SU-DHL-6 (cell line): Measurements from ENCODE around the gene KIF4A.
"Not testable (repeated sequence)": the region's sequence is repeated elsewhere in the genome, so short reads cannot be mapped to it uniquely, and the experiment has no call there.

Experiments used
- H2AFZ ChIP-seq: fragments of 200-600 bp; sonication (generic); 2 replicates; pipeline ENCODE4 v1.6.1; 2014; ENCODE audit warnings: low read depth, mild to moderate bottlenecking, moderate library complexity, mixed read lengths, antibody characterized with exemption, low read length; ENCODE audit not compliant: severe bottlenecking
- H3F3A ChIP-seq: fragments of 200-600 bp; shearing (Covaris generic); 2 replicates; pipeline ENCODE4 v1.6.0; 2016; ENCODE audit warnings: antibody characterized with exemption, mild to moderate bottlenecking; ENCODE audit not compliant: insufficient read depth
- H3K27ac ChIP-seq: fragments of 200-600 bp; sonication (generic); 2 replicates; pipeline ENCODE4 v1.5.1; 2016; ENCODE audit warnings: low read depth, mild to moderate bottlenecking, low read length, moderate library complexity, mixed read lengths
- H3K27me3 ChIP-seq: fragments of 200-600 bp; sonication (generic), shearing (Covaris generic); 2 replicates; pipeline ENCODE4 v1.6.0; 2014; ENCODE audit warnings: mild to moderate bottlenecking, low read length
- H3K36me3 ChIP-seq: fragments of 200-600 bp; sonication (generic); 2 replicates; pipeline ENCODE4 v1.6.1; 2014; ENCODE audit warnings: mild to moderate bottlenecking, low read length, mixed read lengths
- H3K4me2 ChIP-seq: fragments of 300-600, 200-600 bp; shearing (Covaris generic), sonication (generic); 2 replicates; pipeline ENCODE4 v1.6.0; 2014; ENCODE audit warnings: low read length, low read depth, mild to moderate bottlenecking; ENCODE audit not compliant: poor library complexity, severe bottlenecking
- H3K4me3 ChIP-seq: fragments of 200-600 bp; sonication (generic); 2 replicates; pipeline ENCODE4 v1.5.1; 2014; ENCODE audit warnings: antibody characterized with exemption, low read length, mild to moderate bottlenecking, mixed read lengths; ENCODE audit not compliant: insufficient read depth, poor library complexity, severe bottlenecking
- H3K79me2 ChIP-seq: fragments of 200-600 bp; sonication (generic); 2 replicates; pipeline ENCODE4 v1.6.1; 2014; ENCODE audit warnings: mild to moderate bottlenecking, low read length, moderate library complexity; ENCODE audit not compliant: insufficient read depth
- H3K9ac ChIP-seq: fragments of 200-600 bp; sonication (generic); 2 replicates; pipeline ENCODE4 v1.7.0; 2014; ENCODE audit warnings: mild to moderate bottlenecking, low read length
- H3K9me2 ChIP-seq: fragments of 200-600 bp; sonication (generic); replicated peaks from 2 replicates; pipeline ENCODE4 v1.6.1; 2014; ENCODE audit warnings: low read length; ENCODE audit not compliant: insufficient read depth
- H3K9me3 ChIP-seq: fragments of 200-600 bp; sonication (generic); 2 replicates; pipeline ENCODE4 v1.6.1; 2014; ENCODE audit warnings: low read length, mixed read lengths; ENCODE audit not compliant: insufficient read depth
- H4K20me1 ChIP-seq: fragments of 200-600 bp; sonication (generic); 2 replicates; pipeline ENCODE4 v1.6.1; 2014; ENCODE audit warnings: low read depth, mild to moderate bottlenecking, antibody characterized with exemption, low read length, moderate library complexity, mixed read lengths
- EZH2phosphoT487 ChIP-seq: fragments of 200-600 bp; sonication (generic), shearing (Covaris generic); conservative IDR thresholded peaks from 2 replicates; pipeline ENCODE4 v1.6.1; 2018; ENCODE audit warnings: mild to moderate bottlenecking, antibody characterized with exemption, low read length, moderate library complexity, mixed read lengths
- TF ChIP-seq, protein P1 (sequence below): fragments of 200-600 bp; sonication (generic); IDR thresholded peaks from one replicate; pipeline ENCODE4 v1.5.1; 2017; ENCODE audit warnings: antibody characterized with exemption, mild to moderate bottlenecking, low read length, moderate library complexity; ENCODE audit not compliant: insufficient read depth, poor library complexity, severe bottlenecking

KIF4A gene

DNA sequence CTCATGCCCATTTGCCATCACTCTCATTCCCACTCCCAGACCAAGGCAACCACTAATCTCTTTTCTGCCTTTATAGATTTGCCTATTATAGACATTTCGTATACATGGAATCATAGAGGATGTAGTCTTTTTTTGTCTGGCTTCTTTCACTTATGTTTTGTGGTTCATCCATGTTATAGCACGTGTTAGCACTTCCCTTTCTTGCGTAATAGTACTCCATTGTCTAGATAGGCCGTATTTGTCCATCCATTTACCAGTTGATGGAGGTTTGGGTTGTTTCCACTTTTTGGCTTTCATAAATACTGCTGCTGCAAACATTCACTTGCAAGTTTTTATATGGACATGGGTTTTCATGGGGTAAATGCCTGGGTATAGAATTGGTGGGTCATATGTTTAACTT, 48.4 kb downstream of the KIF4A start:
- H3K9me2 ChIP-seq, result no peaks in the 10 kb centered on the region
- H3K4me3 ChIP-seq, result no peak overlapping the region
- H4K20me1 ChIP-seq, result no peaks in the 10 kb centered on the region
- H2AFZ ChIP-seq, result no peak overlapping the region
- no peak for TF ChIP-seq EZH2phosphoT487
- TF ChIP-seq, protein P1, sequence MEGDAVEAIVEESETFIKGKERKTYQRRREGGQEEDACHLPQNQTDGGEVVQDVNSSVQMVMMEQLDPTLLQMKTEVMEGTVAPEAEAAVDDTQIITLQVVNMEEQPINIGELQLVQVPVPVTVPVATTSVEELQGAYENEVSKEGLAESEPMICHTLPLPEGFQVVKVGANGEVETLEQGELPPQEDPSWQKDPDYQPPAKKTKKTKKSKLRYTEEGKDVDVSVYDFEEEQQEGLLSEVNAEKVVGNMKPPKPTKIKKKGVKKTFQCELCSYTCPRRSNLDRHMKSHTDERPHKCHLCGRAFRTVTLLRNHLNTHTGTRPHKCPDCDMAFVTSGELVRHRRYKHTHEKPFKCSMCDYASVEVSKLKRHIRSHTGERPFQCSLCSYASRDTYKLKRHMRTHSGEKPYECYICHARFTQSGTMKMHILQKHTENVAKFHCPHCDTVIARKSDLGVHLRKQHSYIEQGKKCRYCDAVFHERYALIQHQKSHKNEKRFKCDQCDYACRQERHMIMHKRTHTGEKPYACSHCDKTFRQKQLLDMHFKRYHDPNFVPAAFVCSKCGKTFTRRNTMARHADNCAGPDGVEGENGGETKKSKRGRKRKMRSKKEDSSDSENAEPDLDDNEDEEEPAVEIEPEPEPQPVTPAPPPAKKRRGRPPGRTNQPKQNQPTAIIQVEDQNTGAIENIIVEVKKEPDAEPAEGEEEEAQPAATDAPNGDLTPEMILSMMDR, result no peak
- no peaks in the 10 kb centered on the region for H3K79me2 ChIP-seq
- peaks cover 5% of the 10 kb centered on the region; the same call in 1 of the 2 replicates for H3K36me3 ChIP-seq
- no peak overlapping the region for H3K27ac ChIP-seq
- H3K9ac ChIP-seq, result no peak overlapping the region
- no peaks in the 10 kb centered on the region for H3F3A ChIP-seq
- no peak overlapping the region for H3K4me2 ChIP-seq
- H3K9me3 ChIP-seq, result no peaks in the 10 kb centered on the region
- H3K27me3 ChIP-seq, result no peaks in the 10 kb centered on the region

DNA sequence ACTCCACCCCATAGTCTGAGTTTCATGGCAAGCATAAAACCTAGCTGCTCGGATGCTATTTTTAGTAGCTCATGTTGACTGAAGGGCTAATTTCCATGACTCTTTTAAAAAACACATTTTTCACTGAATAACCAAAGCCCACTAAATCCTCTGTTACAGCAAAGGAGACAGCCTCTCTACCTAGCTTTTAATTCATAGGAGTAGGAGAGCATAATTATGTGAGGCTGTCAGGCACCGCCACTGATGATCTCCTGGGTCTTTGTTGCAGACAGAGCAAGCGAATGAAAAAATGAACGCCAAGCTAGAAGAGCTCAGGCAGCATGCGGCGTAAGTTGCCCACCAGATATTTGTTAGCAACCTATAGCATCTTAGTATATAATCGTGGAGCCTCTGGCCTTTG, 53.5 kb downstream of the KIF4A start:
- no peaks in the 10 kb centered on the region for H3K79me2 ChIP-seq
- no peaks in the 10 kb centered on the region for H3K9me2 ChIP-seq
- no peak overlapping the region for H3K4me3 ChIP-seq

DNA sequence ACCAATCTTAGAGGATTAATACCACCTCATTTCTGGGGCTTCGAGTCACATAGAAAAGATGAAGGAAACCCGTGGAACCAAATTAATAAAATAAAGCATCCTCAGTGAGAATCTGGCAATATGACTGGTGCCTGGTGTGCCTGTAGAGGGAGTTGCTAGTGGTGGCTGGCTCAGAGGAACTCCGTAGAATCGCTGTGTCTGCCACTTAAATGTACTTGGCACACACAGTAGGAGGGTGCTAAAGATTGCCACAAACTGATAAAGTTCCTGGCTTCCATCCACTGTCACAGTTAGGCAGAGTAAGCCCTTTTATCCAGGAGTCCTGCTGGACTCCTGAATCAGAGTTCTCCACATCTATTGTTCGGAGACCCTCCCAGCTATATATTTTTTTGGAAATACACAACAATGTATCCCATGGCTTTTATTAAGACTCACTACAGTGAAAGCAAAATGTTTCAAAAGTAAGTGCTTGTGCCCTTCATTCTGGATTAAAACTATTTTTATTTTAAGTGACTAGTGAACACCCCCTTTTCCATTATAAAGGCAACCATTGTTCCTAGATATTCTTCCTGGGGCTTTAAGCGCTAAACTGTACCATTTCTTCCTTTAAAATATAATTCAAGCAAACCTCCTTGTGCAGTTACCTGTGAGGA, 56.6 kb downstream of the KIF4A start:
- H3K4me3 ChIP-seq, result no peak overlapping the region
- H3K9me3 ChIP-seq, result no peaks in the 10 kb centered on the region
- no peaks in the 10 kb centered on the region for H4K20me1 ChIP-seq
- H3K4me2 ChIP-seq, result no peak overlapping the region
- no peaks in the 10 kb centered on the region for H3F3A ChIP-seq
- no peaks in the 10 kb centered on the region for H3K79me2 ChIP-seq
- no peak overlapping the region for H3K9ac ChIP-seq
- H3K9me2 ChIP-seq, result no peaks in the 10 kb centered on the region
- H2AFZ ChIP-seq, result no peak overlapping the region
- H3K36me3 ChIP-seq, result peaks cover 26% of the 10 kb centered on the region; the same call in 1 of the 2 replicates
- no peak overlapping the region for H3K27ac ChIP-seq
- H3K27me3 ChIP-seq, result no peaks in the 10 kb centered on the region
- TF ChIP-seq EZH2phosphoT487, result no peak
- TF ChIP-seq, protein P1, result no peak

More for the DNA sequence above, 53.5 kb downstream of the KIF4A start:
- H2AFZ ChIP-seq, result no peak overlapping the region
- no peak overlapping the region for H3K4me2 ChIP-seq
- H3F3A ChIP-seq, result no peaks in the 10 kb centered on the region
- H3K9me3 ChIP-seq, result no peaks in the 10 kb centered on the region
- no peaks in the 10 kb centered on the region for H3K27me3 ChIP-seq
- H3K36me3 ChIP-seq, result peaks cover 26% of the 10 kb centered on the region; the same call in 1 of the 2 replicates
- no peaks in the 10 kb centered on the region for H4K20me1 ChIP-seq
- no peak overlapping the region for H3K27ac ChIP-seq
- TF ChIP-seq, protein P1, result no peak
- TF ChIP-seq EZH2phosphoT487, result no peak
- no peak overlapping the region for H3K9ac ChIP-seq

DNA sequence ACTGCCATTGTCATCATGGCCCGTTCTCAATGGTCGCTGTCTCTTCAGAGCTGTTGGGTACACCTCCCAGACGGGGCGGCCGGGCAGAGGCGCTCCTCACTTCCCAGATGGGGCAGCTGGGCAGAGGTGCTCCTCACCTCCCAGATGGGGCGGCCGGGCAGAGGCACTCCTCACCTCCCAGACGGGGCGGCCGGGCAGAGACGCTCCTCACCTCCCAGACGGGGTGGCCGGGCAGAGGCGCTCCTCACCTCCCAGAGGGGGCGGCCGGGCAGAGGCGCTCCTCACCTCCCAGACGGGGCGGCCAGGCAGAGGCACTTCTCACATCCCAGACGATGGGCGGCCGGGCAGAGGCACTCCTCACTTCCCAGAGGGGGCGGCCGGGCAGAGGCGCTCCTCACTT, 58.9 kb downstream of the KIF4A start:
- not testable (repeated sequence) for H3F3A ChIP-seq, H4K20me1 ChIP-seq, H3K9ac ChIP-seq, H3K9me3 ChIP-seq, H2AFZ ChIP-seq, H3K9me2 ChIP-seq, H3K4me2 ChIP-seq, H3K79me2 ChIP-seq, H3K27ac ChIP-seq, H3K4me3 ChIP-seq, H3K27me3 ChIP-seq
- peaks cover 20% of the 10 kb centered on the region; the same call in 1 of the 2 replicates for H3K36me3 ChIP-seq

DNA sequence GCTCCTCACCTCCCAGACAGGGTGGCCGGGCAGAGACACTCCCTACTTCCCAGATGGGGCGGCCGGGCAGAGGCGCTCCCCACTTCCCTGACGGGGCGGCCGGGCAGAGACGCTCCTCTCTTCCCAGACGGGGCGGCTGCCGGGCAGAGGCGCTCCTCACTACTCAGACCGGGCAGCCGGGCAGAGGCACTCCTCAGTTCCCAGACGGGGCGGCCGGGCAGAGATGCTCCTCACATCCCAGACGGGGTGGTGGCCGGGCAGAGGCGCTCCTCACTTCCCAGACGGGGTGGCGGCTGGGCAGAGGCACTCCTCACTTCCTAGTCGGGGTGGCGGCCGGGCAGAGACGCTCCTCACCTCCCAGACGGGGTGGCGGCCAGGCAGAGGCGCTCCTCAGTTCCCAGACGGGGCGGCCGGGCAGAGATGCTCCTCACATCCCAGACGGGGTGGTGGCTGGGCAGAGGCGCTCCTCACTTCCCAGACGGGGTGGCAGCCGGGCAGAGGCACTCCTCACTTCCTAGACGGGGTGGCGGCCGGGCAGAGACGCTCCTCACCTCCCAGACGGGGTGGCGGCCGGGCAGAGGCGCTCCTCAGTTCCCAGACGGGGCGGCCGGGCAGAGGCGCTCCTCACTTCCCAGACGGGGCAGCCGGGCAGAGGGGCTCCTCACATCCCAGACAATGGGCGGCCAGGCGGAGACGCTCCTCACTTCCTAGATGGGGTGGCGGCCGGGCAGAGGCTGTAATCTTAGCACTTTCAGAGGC, 59.6 kb downstream of the KIF4A start:
- not testable (repeated sequence) for H3K4me2 ChIP-seq, H2AFZ ChIP-seq, H3F3A ChIP-seq, H3K79me2 ChIP-seq, H3K9me2 ChIP-seq, H3K4me3 ChIP-seq, H3K9ac ChIP-seq, H3K27me3 ChIP-seq, H3K9me3 ChIP-seq, H3K27ac ChIP-seq, H4K20me1 ChIP-seq
- H3K36me3 ChIP-seq, result peaks cover 13% of the 10 kb centered on the region; the same call in 1 of the 2 replicates
